Activated naive CD8-positive, alpha-beta T cell treated with anti-CD3 and anti-CD28 coated beads, Interleukin-2, amount 10 ng/mL, durations not matched to agents 7 days and 5 days (primary cell): Measurements from ENCODE around the gene MST1. TPM values are rescaled to one million over a fixed set of nuclear protein-coding genes. Genes with fewer than 3 reads are reported as not detected.

Experiments used
- ATAC-seq: fragments of 150-1000 bp; cut with Tn5 transposase; one replicate; pipeline ENCODE4 v1.10.0; 2021; ENCODE audit warnings: low read depth, moderate library complexity
- POLR2A ChIA-PET: fragments of 350-600 bp; sonication (Branson Sonifier 250); formaldehyde crosslinking; loops from one replicate; lab custom pipeline; 2021; ENCODE audit warnings: antibody characterized with exemption; lab: Charles Lee
- DNase-seq: peaks from one replicate; pipeline ENCODE4 v3.0.0; 2021
- H3K27ac Mint-ChIP-seq: one replicate; pipeline ENCODE4 v1.8.0; 2022; ENCODE audit warnings: mild to moderate bottlenecking, mixed read lengths
- H3K27me3 Mint-ChIP-seq: one replicate; pipeline ENCODE4 v1.8.0; 2022; ENCODE audit warnings: mild to moderate bottlenecking, moderate library complexity, mixed read lengths
- H3K36me3 Mint-ChIP-seq: one replicate; pipeline ENCODE4 v1.8.0; 2021; ENCODE audit warnings: mild to moderate bottlenecking, mixed read lengths
- H3K4me1 Mint-ChIP-seq: one replicate; pipeline ENCODE4 v1.8.0; 2021; ENCODE audit warnings: mixed read lengths
- H3K4me3 Mint-ChIP-seq: one replicate; pipeline ENCODE4 v1.8.0; 2022; ENCODE audit warnings: mild to moderate bottlenecking, moderate library complexity, mixed read lengths
- H3K9me3 Mint-ChIP-seq: one replicate; pipeline ENCODE4 v1.8.0; 2021; ENCODE audit warnings: mixed read lengths
- total RNA-seq, 2 experiments: library from RNA; stranded (reverse); gene quantifications; one replicate each; pipeline ENCODE4 v1.2.3, GENCODE V29; 2021

Gene MST1
- total RNA-seq, 2 experiments from 2014 or later: 10.3 to 11.0 TPM

GRCh38 chr3:49673715-49674496 lies 15.4 kb downstream of the MST1 start, which contains the start of gene APEH:
APEH (plus strand) TSS chr3:49674351; CDS start chr3:49674402, 51 bp downstream.
- POLR2A ChIA-PET: interaction anchor here (1.0 to 2.9 kb wide), 4 partner anchors 71 to 580 kb away, joined by 3 to 46 read pairs (median 4); partner anchors contain the start of genes QRICH1 and USP4
- peak; percentile 85 for ATAC-seq
- DNase-seq: peak; percentile 99
- H3K36me3 Mint-ChIP-seq: peaks cover 2% of the 10 kb centered on the region
- no peaks in the 10 kb centered on the region for H3K9me3 Mint-ChIP-seq
- peak within 1 kb of the TSS; percentile 99 for H3K27ac Mint-ChIP-seq
- H3K4me1 Mint-ChIP-seq: peaks cover 22% of the 10 kb centered on the region
- H3K4me3 Mint-ChIP-seq: peak within 1 kb of the TSS; percentile 95
- no peaks in the 10 kb centered on the region for H3K27me3 Mint-ChIP-seq

DNA sequence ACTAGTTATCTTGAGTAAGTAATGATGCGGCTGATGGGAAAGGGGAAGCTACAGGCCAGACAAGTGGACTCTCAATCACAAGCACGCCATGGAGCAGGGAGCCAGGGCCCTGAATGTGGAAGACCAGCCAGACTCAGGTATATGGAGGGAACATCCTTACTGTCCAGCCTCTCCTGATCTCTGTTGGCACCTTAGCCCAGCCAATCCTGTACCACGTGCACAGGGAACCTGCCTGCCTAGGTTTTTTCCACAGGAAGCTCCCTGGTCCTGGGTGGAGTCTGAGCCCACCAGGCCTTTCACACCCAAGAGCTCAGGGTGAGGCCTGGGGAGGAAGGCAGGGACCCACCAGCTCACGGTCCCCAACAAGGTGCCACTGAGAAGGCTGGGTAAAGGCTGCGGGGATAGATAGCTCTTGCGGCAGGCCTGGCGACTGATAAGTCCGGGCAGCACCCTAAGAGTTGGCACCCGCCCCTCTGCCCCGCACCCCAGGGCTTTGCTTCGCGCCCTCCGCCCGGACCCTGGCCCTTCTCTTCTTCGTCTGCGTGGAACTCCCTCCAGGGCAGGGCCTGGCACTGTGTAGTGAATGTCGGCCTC lies 16.1 kb downstream of the MST1 start:
- POLR2A ChIA-PET: interaction anchor here (0.6 to 2.9 kb wide), 5 partner anchors 70 to 580 kb away, joined by 3 to 46 read pairs (median 4); partner anchors contain the start of genes QRICH1 and USP4
- peak overlapping the region; percentile 95 for H3K4me3 Mint-ChIP-seq
- ATAC-seq: no peak

DNA sequence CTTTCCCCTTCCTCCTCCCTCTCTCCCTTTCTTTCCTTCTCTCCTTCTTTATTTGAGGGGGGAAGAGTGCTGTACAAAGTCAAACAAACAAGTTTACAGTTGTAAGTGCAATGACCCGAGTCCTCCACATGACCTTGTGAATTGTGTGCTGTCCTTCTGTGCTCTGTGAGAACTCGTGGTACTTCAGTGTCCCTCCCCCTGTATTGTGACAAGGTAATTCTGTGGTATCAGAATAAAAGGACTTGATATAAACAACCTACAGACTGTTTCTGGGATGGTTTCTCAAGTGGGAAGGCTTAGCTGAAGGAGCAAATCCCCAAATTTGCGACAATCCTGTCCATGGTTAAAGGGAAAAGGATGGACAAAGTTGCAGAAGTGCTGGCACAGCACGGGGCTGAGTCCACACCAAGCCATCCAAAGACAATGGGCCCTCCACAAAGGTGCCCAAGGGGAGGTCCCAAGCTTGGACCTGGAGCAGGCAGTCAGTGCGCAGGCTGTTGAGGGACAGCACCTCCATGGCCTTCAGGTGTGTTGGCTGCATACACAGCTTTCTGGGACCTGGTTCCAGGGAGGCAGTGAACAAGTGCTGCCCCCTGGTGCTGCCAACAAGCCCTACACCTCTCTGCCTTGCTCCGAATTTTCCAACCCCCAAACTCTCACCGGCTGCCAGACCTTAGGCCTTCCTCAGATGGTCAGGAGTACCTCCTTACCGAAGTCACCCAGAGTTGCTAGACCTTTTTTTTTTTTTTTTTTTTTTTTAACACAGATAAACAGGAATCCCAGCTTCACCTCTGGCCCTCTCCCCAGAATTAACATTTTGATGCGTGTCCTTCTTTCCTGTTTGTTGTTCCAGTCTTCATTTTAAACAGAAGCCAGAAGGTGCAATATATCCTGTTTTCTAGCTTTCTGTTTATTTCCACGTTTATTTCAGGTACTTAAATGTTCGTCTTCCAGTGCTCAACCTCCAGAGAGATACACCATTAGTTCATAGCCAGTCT lies 17.7 kb downstream of the MST1 start:
- H3K36me3 Mint-ChIP-seq: peaks cover 2% of the 10 kb centered on the region
- peaks cover 22% of the 10 kb centered on the region for H3K4me1 Mint-ChIP-seq
- peak overlapping the region; percentile 62 for H3K27ac Mint-ChIP-seq
- H3K4me3 Mint-ChIP-seq: peak overlapping the region; percentile 70
- POLR2A ChIA-PET: interaction anchor here (0.5 to 2.9 kb wide), 5 partner anchors 52 to 219 kb away, joined by 3 to 46 read pairs (median 4); partner anchors contain the start of genes GMPPB and UBA7
- ATAC-seq (no peak), DNase-seq (peak; percentile 78)
- no peaks in the 10 kb centered on the region for H3K27me3 Mint-ChIP-seq
- no peaks in the 10 kb centered on the region for H3K9me3 Mint-ChIP-seq

More for the DNA sequence above, 16.1 kb downstream of the MST1 start:
- no peaks in the 10 kb centered on the region for H3K27me3 Mint-ChIP-seq
- peak overlapping the region; percentile 99 for H3K27ac Mint-ChIP-seq
- H3K36me3 Mint-ChIP-seq: peaks cover 2% of the 10 kb centered on the region
- H3K4me1 Mint-ChIP-seq: peaks cover 24% of the 10 kb centered on the region
- H3K9me3 Mint-ChIP-seq: no peaks in the 10 kb centered on the region
- DNase-seq: no peak

GRCh38 chr3:49670940-49671290 lies 18.4 kb downstream of the MST1 start:
- Mint-ChIP-seq H3K36me3 (peaks cover 1% of the 10 kb centered on the region), H3K4me3 (no peak overlapping the region), H3K27ac (no peak overlapping the region), H3K4me1 (peaks cover 21% of the 10 kb centered on the region), H3K27me3 (no peaks in the 10 kb centered on the region), H3K9me3 (no peaks in the 10 kb centered on the region)
- ATAC-seq: no peak
- POLR2A ChIA-PET: interaction anchor here (1.5 to 2.9 kb wide), 2 partner anchors 131 to 143 kb away, joined by 6 to 46 read pairs; partner anchors contain the start of gene UBA7
- no peak for DNase-seq

DNA sequence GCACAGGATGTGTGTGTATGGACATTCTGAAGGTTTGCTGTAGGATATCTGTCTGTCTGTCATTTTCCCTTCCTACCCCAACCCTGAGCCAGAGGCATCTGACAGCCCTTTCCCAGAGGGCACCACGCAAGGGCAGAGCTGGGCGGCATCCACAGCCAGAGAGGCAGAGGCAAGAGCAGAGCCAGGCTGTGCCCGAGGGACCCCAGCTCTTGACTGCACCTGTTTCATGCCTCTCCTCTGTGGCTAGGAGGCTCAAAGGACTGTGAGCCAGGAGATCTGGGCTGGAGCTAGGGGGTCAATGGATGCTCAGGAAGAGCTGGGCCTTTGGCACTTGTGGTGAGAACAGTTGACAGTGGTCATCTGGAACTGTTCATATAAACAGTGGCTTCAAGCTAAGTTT lies 19.9 kb downstream of the MST1 start:
- POLR2A ChIA-PET: interaction anchor here (0.9 kb wide), 1 partner anchor 129 kb away, joined by 3 read pairs; no protein-coding TSS in a partner anchor
- DNase-seq: no peak
- Mint-ChIP-seq H3K4me1 (peaks cover 11% of the 10 kb centered on the region), H3K27me3 (no peaks in the 10 kb centered on the region), H3K9me3 (no peaks in the 10 kb centered on the region), H3K36me3 (no peaks in the 10 kb centered on the region), H3K27ac (no peak overlapping the region), H3K4me3 (no peak overlapping the region)
- ATAC-seq: no peak

GRCh38 chr3:49668861-49669260 lies 20.4 kb downstream of the MST1 start:
- POLR2A ChIA-PET: no interaction called here
- Mint-ChIP-seq H3K27ac (no peak overlapping the region), H3K9me3 (no peaks in the 10 kb centered on the region), H3K36me3 (no peaks in the 10 kb centered on the region), H3K4me3 (no peak overlapping the region), H3K4me1 (peaks cover 11% of the 10 kb centered on the region), H3K27me3 (no peaks in the 10 kb centered on the region)
- ATAC-seq (no peak), DNase-seq (no peak)

GRCh38 chr3:49668414-49668797 lies 20.9 kb downstream of the MST1 start:
- ATAC-seq (no peak), DNase-seq (no peak)
- no peaks in the 10 kb centered on the region for H3K36me3 Mint-ChIP-seq
- H3K4me3 Mint-ChIP-seq: no peak overlapping the region
- no peak overlapping the region for H3K27ac Mint-ChIP-seq
- H3K9me3 Mint-ChIP-seq: no peaks in the 10 kb centered on the region
- no peaks in the 10 kb centered on the region for H3K27me3 Mint-ChIP-seq
- POLR2A ChIA-PET: no interaction called here
- H3K4me1 Mint-ChIP-seq: peaks cover 11% of the 10 kb centered on the region

DNA sequence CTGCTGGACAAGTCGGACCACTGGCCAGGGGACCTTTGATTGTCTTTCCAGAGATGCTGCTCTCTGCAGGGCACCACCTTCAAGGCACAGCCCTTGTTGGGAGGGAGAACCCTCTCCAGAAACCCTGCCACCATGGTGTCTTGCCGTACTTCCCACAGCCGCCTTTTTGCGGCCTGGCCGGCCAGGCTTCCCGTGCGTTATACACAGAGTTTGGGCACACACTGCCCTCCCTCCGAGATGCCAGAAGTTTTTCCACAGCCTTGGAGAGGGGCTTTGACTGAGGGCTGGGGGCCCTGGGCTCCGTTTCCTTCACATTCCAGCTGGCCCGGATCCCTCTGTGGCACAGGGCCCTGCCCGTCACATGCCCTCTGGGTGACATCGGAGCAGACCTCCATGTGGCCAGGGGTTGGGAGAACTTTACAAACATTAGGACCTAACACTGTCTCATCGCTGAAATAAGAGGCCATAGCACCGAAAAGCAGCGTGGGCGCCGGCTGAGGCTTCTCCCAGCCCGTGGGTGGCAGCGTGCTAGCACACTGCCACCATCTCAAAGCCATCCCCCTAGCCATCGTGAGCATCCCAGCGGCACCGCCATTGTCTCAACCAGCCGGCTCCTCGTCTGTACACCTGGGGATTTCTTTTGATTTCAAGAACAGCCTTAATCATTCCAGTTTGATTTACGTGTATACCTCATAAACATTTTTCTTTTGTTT lies 21.4 kb downstream of the MST1 start:
- ATAC-seq (no peak), DNase-seq (no peak)
- no peaks in the 10 kb centered on the region for H3K27me3 Mint-ChIP-seq
- POLR2A ChIA-PET: no interaction called here
- no peak overlapping the region for H3K27ac Mint-ChIP-seq
- H3K36me3 Mint-ChIP-seq: no peaks in the 10 kb centered on the region
- H3K9me3 Mint-ChIP-seq: no peaks in the 10 kb centered on the region
- H3K4me3 Mint-ChIP-seq: no peak overlapping the region
- H3K4me1 Mint-ChIP-seq: peaks cover 9% of the 10 kb centered on the region

DNA sequence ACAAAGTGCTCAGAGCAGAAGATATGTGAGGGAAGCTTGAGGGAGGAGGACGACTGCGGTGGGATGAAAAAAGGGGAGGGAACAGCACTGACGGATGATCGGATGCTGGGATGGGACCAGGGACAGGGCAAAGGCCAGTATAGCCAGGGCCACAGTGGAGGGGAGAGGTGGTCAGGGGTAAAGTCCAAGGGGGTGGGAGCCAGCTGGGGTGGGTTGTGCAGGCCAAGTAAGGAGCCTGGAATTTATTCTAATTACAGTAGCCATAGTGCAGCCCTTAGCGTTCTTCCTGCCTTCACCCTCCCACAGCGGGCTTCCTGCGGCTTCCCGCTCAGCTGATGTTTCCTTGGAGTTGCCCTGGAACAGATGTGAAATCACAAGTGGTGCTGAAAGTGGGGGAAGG lies 22.7 kb downstream of the MST1 start:
- Mint-ChIP-seq H3K36me3 (no peaks in the 10 kb centered on the region), H3K4me1 (peaks cover 5% of the 10 kb centered on the region), H3K4me3 (no peak overlapping the region), H3K27me3 (no peaks in the 10 kb centered on the region), H3K27ac (no peak overlapping the region), H3K9me3 (no peaks in the 10 kb centered on the region)
- DNase-seq (no peak), ATAC-seq (no peak)
- POLR2A ChIA-PET: interaction anchor here (1.4 kb wide), 1 partner anchor 63 kb away, joined by 4 read pairs; no protein-coding TSS in a partner anchor

GRCh38 chr3:49665822-49666519 lies 23.3 kb downstream of the MST1 start:
- Mint-ChIP-seq H3K9me3 (no peaks in the 10 kb centered on the region), H3K4me1 (peaks cover 5% of the 10 kb centered on the region), H3K27ac (no peak overlapping the region), H3K27me3 (no peaks in the 10 kb centered on the region), H3K36me3 (no peaks in the 10 kb centered on the region), H3K4me3 (no peak overlapping the region)
- ATAC-seq: no peak
- POLR2A ChIA-PET: interaction anchor here (1.0 to 1.4 kb wide), 2 partner anchors 62 to 126 kb away, joined by 4 read pairs; no protein-coding TSS in a partner anchor
- no peak for DNase-seq

- ATAC-seq (no peak), DNase-seq (no peak)
- no peaks in the 10 kb centered on the region for H3K27me3 Mint-ChIP-seq
- H3K36me3 Mint-ChIP-seq: no peaks in the 10 kb centered on the region
- no peak overlapping the region for H3K27ac Mint-ChIP-seq
- H3K4me1 Mint-ChIP-seq: peaks cover 7% of the 10 kb centered on the region
- H3K9me3 Mint-ChIP-seq: no peaks in the 10 kb centered on the region
- H3K4me3 Mint-ChIP-seq: no peak overlapping the region
- POLR2A ChIA-PET: interaction anchor here (1.3 kb wide), 1 partner anchor 124 kb away, joined by 5 read pairs; no protein-coding TSS in a partner anchor
Observed at GRCh38 chr3:49664300-49664699, 25.0 kb downstream of the MST1 start.
